NCI-H526 treated with DMSO at 0.1 percent for 48 hours (cell line): ENCODE results near the gene NHSL2.

Source experiments
- DNase-seq: peaks from one replicate; lab custom pipeline; 2025; lab: John Stamatoyannopoulos, UW

Gene NHSL2

GRCh38 chrX:72182924-72183323, 272.3 kb downstream of the NHSL2 start:
- no peak for DNase-seq

GRCh38 chrX:72201836-72202536, 291.3 kb downstream of the NHSL2 start:
- no peak for DNase-seq
